HG03439 (cell line): ENCODE data around the gene SMARCAD1.
A peak's percentile ranks its signal among the peaks of the same experiment; 100 is the strongest.
"Not testable (repeated sequence)": the region's sequence is repeated elsewhere in the genome, so short reads cannot be mapped to it uniquely, and the experiment has no call there.

Experiments used
- ATAC-seq: cut with Tn5 transposase; IDR thresholded peaks from one replicate; pipeline ENCODE4 v1.9.1; 2021; ENCODE audit warnings: mild to moderate bottlenecking, moderate library complexity; ENCODE audit not compliant: unreplicated experiment

The SMARCAD1 gene

GRCh38 chr4:94285666-94286065 is 78.0 kb downstream of the SMARCAD1 start:
- no peak for ATAC-seq

- no peak for ATAC-seq
Observed at GRCh38 chr4:94290245-94290644, 82.6 kb downstream of the SMARCAD1 start.

DNA sequence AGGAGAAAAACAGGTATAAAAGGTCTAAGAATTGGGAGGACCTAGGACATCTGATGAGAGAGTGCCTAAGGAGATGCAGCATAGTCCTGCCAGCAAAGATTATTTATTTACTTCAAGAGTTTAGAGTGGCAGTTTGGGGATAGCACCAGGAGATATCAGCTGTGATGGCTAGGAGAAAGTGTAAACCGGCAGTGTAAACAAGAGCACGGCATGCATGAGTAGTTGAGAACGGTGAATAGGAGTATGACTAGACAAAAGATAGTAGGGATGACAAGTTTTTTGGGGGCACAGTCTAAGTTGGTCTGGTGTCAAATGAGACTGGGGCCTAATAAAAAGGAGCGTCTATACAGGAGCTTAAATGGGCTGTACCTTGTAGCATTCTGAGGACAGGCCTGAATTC is 86.3 kb downstream of the SMARCAD1 start:
- ATAC-seq, result not testable (repeated sequence)

GRCh38 chr4:94295473-94295872 is 87.8 kb downstream of the SMARCAD1 start:
- not testable (repeated sequence) for ATAC-seq

GRCh38 chr4:94298725-94299252 is 91.1 kb downstream of the SMARCAD1 start:
- no peak for ATAC-seq

DNA sequence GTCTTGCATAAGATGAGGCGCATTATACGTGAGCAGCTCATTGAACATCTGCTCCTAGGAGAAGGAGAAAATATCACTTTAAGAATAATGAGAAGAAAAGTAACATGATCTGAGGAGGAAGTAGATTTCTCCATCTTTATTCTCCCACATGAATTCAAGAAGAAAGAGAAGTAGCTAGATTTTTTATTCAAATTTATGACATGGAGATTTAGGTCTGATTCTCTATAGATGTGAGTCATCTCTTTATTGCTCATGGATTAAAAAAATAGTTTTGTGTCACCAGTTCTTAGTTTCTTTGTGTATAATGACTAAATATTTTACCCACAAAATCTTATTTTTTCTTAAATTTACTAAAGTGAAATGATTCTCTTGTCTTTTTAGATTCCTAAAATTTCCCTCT is 94.5 kb downstream of the SMARCAD1 start:
- no peak for ATAC-seq

GRCh38 chr4:94304365-94304971 is 96.8 kb downstream of the SMARCAD1 start:
- peak; percentile 56 for ATAC-seq

DNA sequence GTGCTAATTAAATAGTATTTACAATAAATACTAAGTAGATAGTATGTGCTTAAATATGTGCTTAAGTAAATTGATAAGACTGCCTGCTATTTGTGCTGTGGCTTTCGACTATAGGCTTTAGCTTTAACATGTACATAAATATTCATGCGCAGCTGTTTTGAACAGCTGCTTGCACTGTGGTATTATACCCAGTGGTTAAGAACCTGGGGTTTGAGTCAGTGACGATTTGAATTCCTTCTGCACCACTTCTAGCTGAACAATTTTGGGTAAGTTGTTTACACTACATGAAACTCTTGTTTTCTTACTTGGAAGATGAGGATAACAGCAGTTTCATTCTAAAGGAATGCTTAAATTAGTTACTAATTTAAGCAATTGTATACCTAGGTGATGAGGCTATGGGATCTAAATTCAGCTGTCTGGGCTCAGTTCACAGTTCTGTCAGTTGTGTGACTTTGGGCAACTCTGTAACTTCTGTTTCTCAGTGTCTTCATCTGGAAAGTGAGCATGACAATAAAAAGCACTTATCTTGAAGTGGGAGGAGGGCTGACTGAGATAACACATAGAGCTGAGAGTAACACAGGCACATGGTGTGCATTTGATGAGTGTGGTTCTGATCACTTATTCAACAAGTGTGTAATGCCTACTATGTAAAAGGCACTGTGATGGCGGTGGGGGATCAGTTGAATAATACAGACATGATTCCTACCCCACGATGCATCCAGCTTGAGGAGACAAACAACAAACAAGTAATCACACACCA is 98.0 kb downstream of the SMARCAD1 start:
- ATAC-seq, result no peak

DNA sequence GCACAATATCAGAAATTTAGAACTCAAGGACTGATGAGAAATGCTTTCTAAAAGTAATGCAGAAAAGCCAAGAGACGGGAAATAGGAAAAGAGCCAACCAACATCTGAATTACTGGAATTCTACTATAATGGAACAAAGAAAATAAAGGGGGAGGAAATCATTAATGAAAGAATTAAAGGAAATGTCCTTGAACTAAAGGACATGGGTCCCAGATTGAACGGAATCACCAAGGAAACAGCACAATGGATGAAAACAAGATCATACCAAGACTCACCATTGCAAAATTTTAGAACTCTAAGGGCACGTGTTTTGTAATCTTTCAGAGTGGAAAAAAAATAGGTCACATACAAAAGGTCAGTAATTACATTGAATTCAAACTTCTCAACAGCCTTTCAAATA is 99.0 kb downstream of the SMARCAD1 start:
- ATAC-seq, result no peak

GRCh38 chr4:94307231-94307871 is 99.7 kb downstream of the SMARCAD1 start:
- ATAC-seq, result no peak

DNA sequence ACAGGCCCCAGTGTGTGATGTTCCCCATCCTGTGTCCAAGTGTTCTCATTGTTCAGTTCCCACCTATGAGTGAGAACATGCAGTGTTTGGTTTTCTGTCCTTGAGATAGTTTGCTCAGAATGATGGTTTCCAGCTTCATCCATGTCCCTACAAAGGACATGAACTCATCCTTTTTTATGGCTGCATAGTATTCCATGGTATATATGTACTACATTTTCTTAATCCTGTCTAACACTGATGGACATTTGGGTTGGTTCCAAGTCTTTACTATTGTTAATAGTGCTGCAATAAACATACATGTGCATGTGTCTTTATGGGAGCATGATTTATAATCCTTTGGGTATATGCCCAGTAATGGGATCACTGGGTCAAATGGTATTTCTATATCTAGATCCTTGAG is 112.3 kb downstream of the SMARCAD1 start:
- not testable (repeated sequence) for ATAC-seq

DNA sequence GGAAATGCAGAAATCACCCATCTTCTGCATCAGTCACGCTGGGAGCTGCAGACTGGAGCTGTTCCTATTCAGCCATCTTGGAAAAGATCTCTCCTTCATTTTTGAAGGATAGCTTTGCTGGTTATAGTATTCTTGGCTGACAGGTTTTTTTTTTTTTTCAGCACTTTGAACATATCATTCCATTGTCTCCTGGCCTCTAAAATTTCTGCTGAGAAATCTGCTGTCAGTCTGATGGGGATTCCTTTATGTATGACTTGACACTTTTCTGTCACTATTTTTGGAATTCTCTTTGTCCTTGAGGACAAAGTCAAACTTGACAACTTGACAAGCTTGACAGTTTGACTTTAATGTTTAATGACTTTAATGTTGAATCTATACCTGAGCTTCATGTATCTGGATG is 118.2 kb downstream of the SMARCAD1 start:
- no peak for ATAC-seq

- no peak for ATAC-seq
Observed at GRCh38 chr4:94329933-94330332, 122.3 kb downstream of the SMARCAD1 start.

GRCh38 chr4:94332983-94333590 is 125.4 kb downstream of the SMARCAD1 start:
- no peak for ATAC-seq

DNA sequence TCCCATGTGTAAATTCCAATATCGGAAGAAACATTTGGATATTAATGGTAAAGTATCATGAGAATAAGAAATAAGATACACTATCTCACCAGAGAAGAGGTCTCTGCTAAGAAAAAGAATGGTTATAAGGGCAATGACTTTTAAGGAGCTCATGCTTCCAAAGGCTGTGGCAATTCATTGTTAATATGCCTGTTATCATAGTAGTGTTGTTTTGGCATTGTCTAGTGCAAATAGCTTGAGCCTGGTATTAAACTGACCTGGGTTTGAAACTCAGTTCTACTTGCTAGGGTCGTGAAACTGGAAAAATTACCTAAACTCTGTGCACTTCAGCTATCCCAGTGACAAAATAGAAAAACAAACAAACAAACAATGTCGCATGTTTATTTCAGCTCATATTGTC is 126.2 kb downstream of the SMARCAD1 start:
- no peak for ATAC-seq

GRCh38 chr4:94334476-94334875 is 126.8 kb downstream of the SMARCAD1 start:
- ATAC-seq, result no peak

DNA sequence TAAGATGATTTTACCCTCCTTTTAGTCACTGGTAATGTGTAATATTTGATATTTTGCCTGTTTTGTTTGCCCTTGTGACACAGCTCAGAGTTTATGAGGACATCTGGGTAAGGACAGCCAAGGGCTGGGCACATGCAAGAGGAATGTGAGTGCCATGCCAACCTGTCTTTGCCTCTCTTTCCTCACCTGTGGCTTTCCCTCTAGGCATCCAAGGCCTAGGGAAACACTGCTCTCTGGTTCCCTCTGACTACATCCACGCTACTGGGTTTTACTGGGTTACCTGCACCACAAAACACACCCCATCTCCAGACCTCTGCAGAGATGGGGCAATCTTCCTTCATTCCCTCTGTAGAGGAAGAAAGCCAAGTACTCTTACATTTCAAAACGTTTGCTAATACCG is 127.3 kb downstream of the SMARCAD1 start:
- ATAC-seq, result no peak

DNA sequence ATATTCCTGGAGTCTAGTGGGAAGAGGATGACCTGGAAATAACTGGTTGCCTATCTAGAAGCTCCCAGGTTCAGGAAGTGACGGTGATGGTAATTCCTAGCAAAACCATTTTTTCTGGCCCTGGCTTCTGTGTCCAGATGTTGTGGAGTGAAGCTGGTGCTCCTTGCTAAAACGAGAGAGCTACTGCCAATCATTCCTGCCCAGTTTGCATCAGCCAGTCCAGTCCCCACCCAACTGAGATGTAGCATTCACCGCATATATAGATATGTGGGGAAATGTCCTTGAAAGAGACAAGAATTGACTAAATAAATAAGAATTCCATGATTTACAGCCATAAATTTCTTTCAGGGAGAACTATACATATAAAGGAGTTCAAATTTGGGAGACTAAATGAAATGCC is 128.6 kb downstream of the SMARCAD1 start:
- no peak for ATAC-seq

DNA sequence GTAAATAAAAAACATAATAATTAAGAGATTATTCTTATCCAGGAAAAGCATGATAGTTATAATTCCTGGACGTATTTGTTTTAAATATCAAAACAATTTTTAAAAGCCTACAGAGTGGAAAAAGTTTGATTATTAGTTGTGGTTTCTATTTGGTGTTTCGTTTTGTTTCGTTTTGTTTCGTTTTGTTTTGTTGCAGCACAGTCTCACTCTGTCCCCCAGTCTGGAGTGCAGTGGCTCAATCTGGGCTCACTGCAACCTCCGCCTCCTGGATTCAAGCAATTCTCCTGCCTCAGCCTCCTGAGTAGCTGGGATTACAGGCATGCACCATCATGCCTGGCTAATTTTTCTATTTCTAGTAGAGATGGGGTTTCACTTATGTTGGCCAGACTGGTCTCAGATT is 129.1 kb downstream of the SMARCAD1 start:
- not testable (repeated sequence) for ATAC-seq

GRCh38 chr4:94338681-94339351 is 131.2 kb downstream of the SMARCAD1 start:
- peak; percentile 67 for ATAC-seq

GRCh38 chr4:94339779-94340178 is 132.1 kb downstream of the SMARCAD1 start:
- ATAC-seq, result no peak
